Measurements from ENCODE around the gene PPM1D.

- TF ChIP-seq SUZ12 (IDR thresholded peaks at IDR 0.05; ENCODE audit: extremely low read depth, insufficient read depth, insufficient read length) (no peak), ZNF274 (IDR thresholded peaks at IDR 0.05; ENCODE audit: low read depth, low read length) (no peak)
These were observed 9.9 kb upstream of the PPM1D start for GRCh38 chr17:60590070-60590469.

All from NT2/D1 (cell line).